Brain microvascular endothelial cell (primary cell): ENCODE data around the gene VAMP4.
A peak's percentile ranks its signal among the peaks of the same experiment; 100 is the strongest.

Source experiments
- DNase-seq: peaks from one replicate; pipeline ENCODE4 v3.0.0-alpha.2; 2020
- H3K27ac ChIP-seq: fragments of 250-450 bp; sonication (Bioruptor Pico); 2 replicates; pipeline ENCODE4 v1.5.1; 2020; ENCODE audit warnings: mild to moderate bottlenecking, moderate library complexity
- H3K27me3 ChIP-seq: fragments of 250-450 bp; sonication (Bioruptor Pico); replicated peaks from 2 replicates; pipeline ENCODE4 v1.5.1; 2020; ENCODE audit warnings: mild to moderate bottlenecking
- H3K36me3 ChIP-seq: fragments of 250-450 bp; sonication (Bioruptor Pico); replicated peaks from 2 replicates; pipeline ENCODE4 v1.5.1; 2020; ENCODE audit warnings: mild to moderate bottlenecking
- H3K4me3 ChIP-seq: 2 replicates; pipeline ENCODE4 v1.5.1; 2011; ENCODE audit warnings: low read depth, mild to moderate bottlenecking, control low read depth, low read length, moderate library complexity
- in situ Hi-C: cut with HindIII; loops from 2 replicates; pipeline ENCODE4 v1.10.0; 2017; ENCODE audit warnings: low sequenced_read_pairs, low pct_ligation_motif_present
- TF ChIP-seq, protein P1 (sequence below): IDR thresholded peaks from 2 replicates; pipeline ENCODE4 v1.5.1; 2011; ENCODE audit warnings: low read depth, mild to moderate bottlenecking, moderate library complexity, low read length, control low read depth, inconsistent platforms; ENCODE audit errors: missing control alignments

The VAMP4 gene

GRCh38 chr1:171756856-171757255, 15.0 kb upstream of the VAMP4 start:
- H3K36me3 ChIP-seq = no peaks in the 10 kb centered on the region
- in situ Hi-C loops = no loop called here
- no peak overlapping the region for H3K27ac ChIP-seq
- H3K4me3 ChIP-seq = no peak overlapping the region
- DNase-seq = no peak
- H3K27me3 ChIP-seq = no peaks in the 10 kb centered on the region
- TF ChIP-seq, protein P1, sequence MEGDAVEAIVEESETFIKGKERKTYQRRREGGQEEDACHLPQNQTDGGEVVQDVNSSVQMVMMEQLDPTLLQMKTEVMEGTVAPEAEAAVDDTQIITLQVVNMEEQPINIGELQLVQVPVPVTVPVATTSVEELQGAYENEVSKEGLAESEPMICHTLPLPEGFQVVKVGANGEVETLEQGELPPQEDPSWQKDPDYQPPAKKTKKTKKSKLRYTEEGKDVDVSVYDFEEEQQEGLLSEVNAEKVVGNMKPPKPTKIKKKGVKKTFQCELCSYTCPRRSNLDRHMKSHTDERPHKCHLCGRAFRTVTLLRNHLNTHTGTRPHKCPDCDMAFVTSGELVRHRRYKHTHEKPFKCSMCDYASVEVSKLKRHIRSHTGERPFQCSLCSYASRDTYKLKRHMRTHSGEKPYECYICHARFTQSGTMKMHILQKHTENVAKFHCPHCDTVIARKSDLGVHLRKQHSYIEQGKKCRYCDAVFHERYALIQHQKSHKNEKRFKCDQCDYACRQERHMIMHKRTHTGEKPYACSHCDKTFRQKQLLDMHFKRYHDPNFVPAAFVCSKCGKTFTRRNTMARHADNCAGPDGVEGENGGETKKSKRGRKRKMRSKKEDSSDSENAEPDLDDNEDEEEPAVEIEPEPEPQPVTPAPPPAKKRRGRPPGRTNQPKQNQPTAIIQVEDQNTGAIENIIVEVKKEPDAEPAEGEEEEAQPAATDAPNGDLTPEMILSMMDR = no peak

- peak; percentile 3 for DNase-seq
- no peak overlapping the region for H3K27ac ChIP-seq
- in situ Hi-C loops = no loop called here
- TF ChIP-seq, protein P1 = no peak
- no peaks in the 10 kb centered on the region for H3K36me3 ChIP-seq
- no peak overlapping the region for H3K4me3 ChIP-seq
- no peaks in the 10 kb centered on the region for H3K27me3 ChIP-seq
Observed at GRCh38 chr1:171754971-171755370, 13.1 kb upstream of the VAMP4 start.

GRCh38 chr1:171754353-171754705, 12.5 kb upstream of the VAMP4 start:
- DNase-seq = peak; percentile 1
- no peak overlapping the region for H3K4me3 ChIP-seq
- in situ Hi-C loops = no loop called here
- TF ChIP-seq, protein P1 = no peak
- H3K36me3 ChIP-seq = no peaks in the 10 kb centered on the region
- no peaks in the 10 kb centered on the region for H3K27me3 ChIP-seq
- no peak overlapping the region for H3K27ac ChIP-seq

- in situ Hi-C loops = no loop called here
- no peak for DNase-seq
- H3K27ac ChIP-seq = no peak overlapping the region
- no peaks in the 10 kb centered on the region for H3K36me3 ChIP-seq
- TF ChIP-seq, protein P1 = no peak
- no peaks in the 10 kb centered on the region for H3K27me3 ChIP-seq
- H3K4me3 ChIP-seq = no peak overlapping the region
Observed at GRCh38 chr1:171753685-171754352, 12.0 kb upstream of the VAMP4 start.

GRCh38 chr1:171753182-171753581, 11.3 kb upstream of the VAMP4 start:
- in situ Hi-C loops = no loop called here
- DNase-seq = no peak
- H3K4me3 ChIP-seq = no peak overlapping the region
- no peak overlapping the region for H3K27ac ChIP-seq
- no peaks in the 10 kb centered on the region for H3K27me3 ChIP-seq
- H3K36me3 ChIP-seq = no peaks in the 10 kb centered on the region
- TF ChIP-seq, protein P1 = no peak

- TF ChIP-seq, protein P1 = no peak
- DNase-seq = no peak
- in situ Hi-C loops = no loop called here
- no peak overlapping the region for H3K4me3 ChIP-seq
- H3K27ac ChIP-seq = no peak overlapping the region
- no peaks in the 10 kb centered on the region for H3K36me3 ChIP-seq
- H3K27me3 ChIP-seq = no peaks in the 10 kb centered on the region
Observed at GRCh38 chr1:171751221-171751620, 9.4 kb upstream of the VAMP4 start.
